Astrocyte (in vitro differentiated cells and primary cell): ENCODE results near the gene ADAMTS9.

Experiments used
- EZH2 ChIP-seq: IDR thresholded peaks from 2 replicates; pipeline ENCODE4 v1.6.1; 2012; ENCODE audit warnings: mild to moderate bottlenecking, low read length, inconsistent platforms; ENCODE audit not compliant: insufficient read depth
- TF ChIP-seq, protein P1 (sequence below): IDR thresholded peaks from 2 replicates; pipeline ENCODE4 v1.5.1; 2011; ENCODE audit warnings: low read depth, mild to moderate bottlenecking, inconsistent platforms, low read length, moderate library complexity; ENCODE audit not compliant: insufficient read depth

DNA sequence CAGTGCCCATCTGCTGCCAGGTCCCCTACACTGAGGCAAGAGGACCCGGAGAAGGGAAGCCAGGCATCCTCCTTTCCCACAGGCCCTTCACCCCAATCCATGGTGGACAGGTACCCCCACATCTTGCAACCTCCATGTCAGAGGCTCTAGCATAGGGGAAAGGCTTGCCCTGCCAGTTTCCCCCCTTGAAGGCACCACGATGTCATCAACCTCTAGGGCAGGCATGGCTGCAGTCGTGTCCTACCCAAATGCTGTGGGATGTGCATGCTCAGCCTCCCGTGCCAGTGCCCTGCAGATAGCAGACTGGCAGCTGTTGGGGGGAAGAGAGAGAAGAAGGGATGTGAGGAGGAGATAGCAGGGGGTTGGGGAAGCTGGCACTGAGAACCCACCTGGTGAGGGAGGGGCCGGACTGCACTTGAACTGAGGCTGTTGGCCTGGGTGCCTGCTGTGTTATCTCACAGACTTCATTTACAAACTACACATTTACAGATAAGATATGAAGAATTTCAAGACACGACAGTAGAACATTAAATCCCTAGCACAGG, 197.5 kb downstream of the ADAMTS9 start:
- TF ChIP-seq EZH2: no peak
- TF ChIP-seq, protein P1, sequence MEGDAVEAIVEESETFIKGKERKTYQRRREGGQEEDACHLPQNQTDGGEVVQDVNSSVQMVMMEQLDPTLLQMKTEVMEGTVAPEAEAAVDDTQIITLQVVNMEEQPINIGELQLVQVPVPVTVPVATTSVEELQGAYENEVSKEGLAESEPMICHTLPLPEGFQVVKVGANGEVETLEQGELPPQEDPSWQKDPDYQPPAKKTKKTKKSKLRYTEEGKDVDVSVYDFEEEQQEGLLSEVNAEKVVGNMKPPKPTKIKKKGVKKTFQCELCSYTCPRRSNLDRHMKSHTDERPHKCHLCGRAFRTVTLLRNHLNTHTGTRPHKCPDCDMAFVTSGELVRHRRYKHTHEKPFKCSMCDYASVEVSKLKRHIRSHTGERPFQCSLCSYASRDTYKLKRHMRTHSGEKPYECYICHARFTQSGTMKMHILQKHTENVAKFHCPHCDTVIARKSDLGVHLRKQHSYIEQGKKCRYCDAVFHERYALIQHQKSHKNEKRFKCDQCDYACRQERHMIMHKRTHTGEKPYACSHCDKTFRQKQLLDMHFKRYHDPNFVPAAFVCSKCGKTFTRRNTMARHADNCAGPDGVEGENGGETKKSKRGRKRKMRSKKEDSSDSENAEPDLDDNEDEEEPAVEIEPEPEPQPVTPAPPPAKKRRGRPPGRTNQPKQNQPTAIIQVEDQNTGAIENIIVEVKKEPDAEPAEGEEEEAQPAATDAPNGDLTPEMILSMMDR: no peak
